ENCODE data around the gene GAL3ST2.

GAL3ST2 gene

GRCh38 chr2:241746084-241746483, 30.5 kb upstream of the GAL3ST2 start:
- H3K4me3 ChIP-seq (ENCODE audit: low read depth, low read length) = no peak overlapping the region
- in situ Hi-C loops (cut with HindIII; ENCODE audit: low sequenced_read_pairs) = no loop called here
- DNase-seq (ENCODE audit: low read depth, low spot score) = no peak
- no peak for TF ChIP-seq CTCF (IDR thresholded peaks at IDR 0.05; ENCODE audit: low read depth, low read length)

- no peak overlapping the region for H3K4me3 ChIP-seq (ENCODE audit: low read depth, low read length)
- in situ Hi-C loops (cut with HindIII; ENCODE audit: low sequenced_read_pairs) = no loop called here
- DNase-seq (ENCODE audit: low read depth, low spot score) = no peak
- no peak for TF ChIP-seq CTCF (IDR thresholded peaks at IDR 0.05; ENCODE audit: low read depth, low read length)
These were observed 28.0 kb upstream of the GAL3ST2 start for GRCh38 chr2:241748468-241749256.

- DNase-seq (ENCODE audit: low read depth, low spot score) = no peak
- in situ Hi-C loops (cut with HindIII; ENCODE audit: low sequenced_read_pairs) = no loop called here
- TF ChIP-seq CTCF (IDR thresholded peaks at IDR 0.05; ENCODE audit: low read depth, low read length) = no peak
- no peak overlapping the region for H3K4me3 ChIP-seq (ENCODE audit: low read depth, low read length)
These were observed 26.4 kb upstream of the GAL3ST2 start for GRCh38 chr2:241750076-241750840.

- in situ Hi-C loops (cut with HindIII; ENCODE audit: low sequenced_read_pairs) = no loop called here
- H3K4me3 ChIP-seq (ENCODE audit: low read depth, low read length) = no peak overlapping the region
- no peak for TF ChIP-seq CTCF (IDR thresholded peaks at IDR 0.05; ENCODE audit: low read depth, low read length)
- DNase-seq (ENCODE audit: low read depth, low spot score) = no peak
These were observed 25.5 kb upstream of the GAL3ST2 start for GRCh38 chr2:241751152-241751551.

- DNase-seq (ENCODE audit: low read depth, low spot score) = no peak
- no peak for TF ChIP-seq CTCF (IDR thresholded peaks at IDR 0.05; ENCODE audit: low read depth, low read length)
- no peak overlapping the region for H3K4me3 ChIP-seq (ENCODE audit: low read depth, low read length)
- in situ Hi-C loops (cut with HindIII; ENCODE audit: low sequenced_read_pairs) = no loop called here
These were observed 24.8 kb upstream of the GAL3ST2 start for GRCh38 chr2:241751776-241752175.

GRCh38 chr2:241752253-241752652, 24.4 kb upstream of the GAL3ST2 start:
- no peak overlapping the region for H3K4me3 ChIP-seq (ENCODE audit: low read depth, low read length)
- in situ Hi-C loops (cut with HindIII; ENCODE audit: low sequenced_read_pairs) = no loop called here
- no peak for DNase-seq (ENCODE audit: low read depth, low spot score)
- no peak for TF ChIP-seq CTCF (IDR thresholded peaks at IDR 0.05; ENCODE audit: low read depth, low read length)

Measured in astrocyte of the spinal cord (primary cell).